IPS DF 4.7 (cell line): ENCODE results near the gene COL4A2.
"Not testable (repeated sequence)": the region's sequence is repeated elsewhere in the genome, so short reads cannot be mapped to it uniquely, and the experiment has no call there.

Experiments
- DNase-seq: peaks from one replicate; pipeline ENCODE4 v3.0.0-alpha.2; 2013; ENCODE audit warnings: low spot score; ENCODE audit errors: extremely low read depth

COL4A2 gene

GRCh38 chr13:110531671-110532083 is 224.6 kb downstream of the COL4A2 start:
- DNase-seq: no peak

GRCh38 chr13:110532258-110532657 is 225.2 kb downstream of the COL4A2 start:
- DNase-seq: not testable (repeated sequence)

- no peak for DNase-seq
Observed at GRCh38 chr13:110533771-110534670, 226.9 kb downstream of the COL4A2 start.

- DNase-seq: no peak
Observed at GRCh38 chr13:110535526-110535925, 228.4 kb downstream of the COL4A2 start.

GRCh38 chr13:110536006-110536693 is 229.1 kb downstream of the COL4A2 start:
- no peak for DNase-seq

GRCh38 chr13:110538632-110539031 is 231.5 kb downstream of the COL4A2 start:
- no peak for DNase-seq

GRCh38 chr13:110539894-110540293 is 232.8 kb downstream of the COL4A2 start:
- no peak for DNase-seq

- DNase-seq: no peak
Observed at GRCh38 chr13:110540871-110541525, 233.9 kb downstream of the COL4A2 start.

- DNase-seq: no peak
Observed at GRCh38 chr13:110541526-110541920, 234.4 kb downstream of the COL4A2 start.

GRCh38 chr13:110542169-110542796 is 235.2 kb downstream of the COL4A2 start:
- no peak for DNase-seq

- no peak for DNase-seq
Observed at GRCh38 chr13:110546378-110546777, 239.3 kb downstream of the COL4A2 start.

GRCh38 chr13:110546926-110547325 is 239.8 kb downstream of the COL4A2 start:
- no peak for DNase-seq

GRCh38 chr13:110548891-110549794 is 242.1 kb downstream of the COL4A2 start:
- no peak for DNase-seq

GRCh38 chr13:110549795-110550160 is 242.7 kb downstream of the COL4A2 start:
- DNase-seq: no peak

- DNase-seq: no peak
Observed at GRCh38 chr13:110551284-110551683, 244.2 kb downstream of the COL4A2 start.

- no peak for DNase-seq
Observed at GRCh38 chr13:110552767-110553166, 245.7 kb downstream of the COL4A2 start.

GRCh38 chr13:110553417-110553816 is 246.3 kb downstream of the COL4A2 start:
- DNase-seq: no peak

GRCh38 chr13:110554227-110554836 is 247.2 kb downstream of the COL4A2 start:
- DNase-seq: no peak

- no peak for DNase-seq
Observed at GRCh38 chr13:110554946-110555345, 247.9 kb downstream of the COL4A2 start.

GRCh38 chr13:110555601-110556223 is 248.6 kb downstream of the COL4A2 start:
- no peak for DNase-seq
